Measurements from ENCODE around the gene ZNF365. TPM values are rescaled to one million over a fixed set of nuclear protein-coding genes. Genes with fewer than 3 reads are reported as not detected.

Gene ZNF365
- polyA plus RNA-seq, 1 donor from 2014 or later = 1.9 TPM

- Histone ChIP-seq H3K4me2 (ENCODE audit: low read length) (no peak overlapping the region), H3K4me3 (ENCODE audit: low read length) (no peak overlapping the region), H3F3A (ENCODE audit: insufficient read depth, low read length, poor library complexity, severe bottlenecking) (no peaks in the 10 kb centered on the region), H3K9me2 (ENCODE audit: insufficient read depth, low read length) (no peaks in the 10 kb centered on the region), H3K79me2 (replicated peaks; ENCODE audit: insufficient read depth, low read length) (no peaks in the 10 kb centered on the region), H3K36me3 (ENCODE audit: insufficient read depth, low read length) (no peaks in the 10 kb centered on the region), H3K27me3 (ENCODE audit: insufficient read depth, low read depth, low read length) (no peaks in the 10 kb centered on the region), H2AFZ (ENCODE audit: low read depth, low read length) (no peak overlapping the region), H3K9me3 (ENCODE audit: low read length) (peaks cover 5% of the 10 kb centered on the region), H3K27ac (ENCODE audit: low read length) (no peak overlapping the region), H3K9ac (ENCODE audit: low read length) (no peak overlapping the region), H4K20me1 (ENCODE audit: insufficient read depth) (no peaks in the 10 kb centered on the region)
- no peak for TF ChIP-seq REST (IDR thresholded peaks at IDR 0.05; ENCODE audit: borderline replicate concordance)
- TF ChIP-seq SMC3 (conservative IDR thresholded peaks at IDR 0.05; ENCODE audit: poor library complexity) = no peak
- TF ChIP-seq EP300 (conservative IDR thresholded peaks at IDR 0.05; ENCODE audit: poor library complexity, severe bottlenecking) = no peak
- no peak for TF ChIP-seq RAD21 (conservative IDR thresholded peaks at IDR 0.05)
- TF ChIP-seq POLR2AphosphoS5 (IDR thresholded peaks at IDR 0.05) = no peak
- TF ChIP-seq CTCF (IDR thresholded peaks at IDR 0.05; ENCODE audit: poor library complexity, severe bottlenecking) = no peak
- no peak for TF ChIP-seq TAF1 (IDR thresholded peaks at IDR 0.05; ENCODE audit: low read depth)
- TF ChIP-seq MXI1 (conservative IDR thresholded peaks at IDR 0.05; ENCODE audit: poor library complexity, severe bottlenecking) = no peak
- no peak for TF ChIP-seq EZH2 (IDR thresholded peaks at IDR 0.05; ENCODE audit: borderline replicate concordance, insufficient read depth, low read length, poor library complexity, severe bottlenecking)
Measured at GRCh38 chr10:62343000-62343399, 31.2 kb upstream of the ZNF365 start.

GRCh38 chr10:62348029-62348428 is 26.1 kb upstream of the ZNF365 start:
- H2AFZ ChIP-seq (ENCODE audit: low read depth, low read length) = no peak overlapping the region
- no peak overlapping the region for H3K9ac ChIP-seq (ENCODE audit: low read length)
- no peaks in the 10 kb centered on the region for H3K9me2 ChIP-seq (ENCODE audit: insufficient read depth, low read length)
- no peaks in the 10 kb centered on the region for H3F3A ChIP-seq (ENCODE audit: insufficient read depth, low read length, poor library complexity, severe bottlenecking)
- TF ChIP-seq CTCF (IDR thresholded peaks at IDR 0.05; ENCODE audit: poor library complexity, severe bottlenecking) (no peak), MXI1 (conservative IDR thresholded peaks at IDR 0.05; ENCODE audit: poor library complexity, severe bottlenecking) (no peak), EZH2 (IDR thresholded peaks at IDR 0.05; ENCODE audit: borderline replicate concordance, insufficient read depth, low read length, poor library complexity, severe bottlenecking) (no peak), TAF1 (IDR thresholded peaks at IDR 0.05; ENCODE audit: low read depth) (no peak), SMC3 (conservative IDR thresholded peaks at IDR 0.05; ENCODE audit: poor library complexity) (no peak), EP300 (conservative IDR thresholded peaks at IDR 0.05; ENCODE audit: poor library complexity, severe bottlenecking) (no peak), POLR2AphosphoS5 (IDR thresholded peaks at IDR 0.05) (no peak), RAD21 (conservative IDR thresholded peaks at IDR 0.05) (no peak), REST (IDR thresholded peaks at IDR 0.05; ENCODE audit: borderline replicate concordance) (no peak)
- peaks cover 2% of the 10 kb centered on the region for H3K9me3 ChIP-seq (ENCODE audit: low read length)
- no peak overlapping the region for H3K4me2 ChIP-seq (ENCODE audit: low read length)
- H3K79me2 ChIP-seq (replicated peaks; ENCODE audit: insufficient read depth, low read length) = no peaks in the 10 kb centered on the region
- H3K27me3 ChIP-seq (ENCODE audit: insufficient read depth, low read depth, low read length) = no peaks in the 10 kb centered on the region
- no peak overlapping the region for H3K4me3 ChIP-seq (ENCODE audit: low read length)
- no peaks in the 10 kb centered on the region for H4K20me1 ChIP-seq (ENCODE audit: insufficient read depth)
- H3K36me3 ChIP-seq (ENCODE audit: insufficient read depth, low read length) = no peaks in the 10 kb centered on the region
- no peak overlapping the region for H3K27ac ChIP-seq (ENCODE audit: low read length)
